A172 (cell line): Measurements from ENCODE around the gene PPP1R1B. TPM values are rescaled to one million over a fixed set of nuclear protein-coding genes. Genes with fewer than 3 reads are reported as not detected.

ENCODE experiments used
- DNase-seq: peaks from one replicate; pipeline ENCODE4 v3.0.0-alpha.2; 2015; ENCODE audit warnings: low spot score
- total RNA-seq: library from RNA; depleted of rRNA; stranded (reverse); fragments of >200 nt; shearing (Covaris generic); gene quantifications from 2 replicates; pipeline ENCODE4 v1.2.3, GENCODE V29; 2014

Gene PPP1R1B
- total RNA-seq, 1 experiment from 2014 or later: not detected

DNA sequence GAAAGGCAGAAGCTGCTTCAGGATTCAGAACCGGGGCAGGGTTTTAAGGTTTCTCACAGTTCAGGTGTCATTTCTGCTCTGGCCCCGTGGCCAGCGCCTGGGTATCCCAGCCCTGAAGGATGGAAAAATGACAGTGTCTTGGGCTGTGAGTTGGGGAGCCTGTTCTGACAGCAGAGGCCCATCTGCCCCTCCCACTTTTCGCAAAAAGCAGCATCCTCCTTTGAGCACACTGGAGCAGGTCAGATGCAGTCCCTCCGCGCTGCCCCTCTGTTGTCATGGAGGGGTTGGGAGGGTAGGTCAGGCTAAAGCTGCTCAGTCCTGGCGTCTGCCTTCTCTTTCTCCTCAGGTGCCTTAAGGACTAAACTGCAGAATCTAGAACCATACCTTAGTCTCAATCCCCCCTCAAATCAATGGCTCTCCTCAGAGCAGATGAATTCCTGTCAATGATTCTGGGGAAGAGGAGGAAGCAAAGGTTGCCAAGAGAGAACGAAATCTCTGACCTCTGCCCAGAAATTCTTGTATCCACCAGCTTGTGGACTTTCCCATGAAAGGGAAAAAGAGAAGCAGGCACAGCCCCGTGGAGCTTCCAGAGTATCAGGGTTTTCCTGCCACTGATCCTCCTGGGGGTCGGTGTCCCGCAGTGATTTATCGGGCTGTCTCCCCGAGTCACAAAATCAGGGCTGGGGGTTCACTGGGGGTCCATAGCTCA lies 26.3 kb upstream of the PPP1R1B start:
- no peak for DNase-seq

DNA sequence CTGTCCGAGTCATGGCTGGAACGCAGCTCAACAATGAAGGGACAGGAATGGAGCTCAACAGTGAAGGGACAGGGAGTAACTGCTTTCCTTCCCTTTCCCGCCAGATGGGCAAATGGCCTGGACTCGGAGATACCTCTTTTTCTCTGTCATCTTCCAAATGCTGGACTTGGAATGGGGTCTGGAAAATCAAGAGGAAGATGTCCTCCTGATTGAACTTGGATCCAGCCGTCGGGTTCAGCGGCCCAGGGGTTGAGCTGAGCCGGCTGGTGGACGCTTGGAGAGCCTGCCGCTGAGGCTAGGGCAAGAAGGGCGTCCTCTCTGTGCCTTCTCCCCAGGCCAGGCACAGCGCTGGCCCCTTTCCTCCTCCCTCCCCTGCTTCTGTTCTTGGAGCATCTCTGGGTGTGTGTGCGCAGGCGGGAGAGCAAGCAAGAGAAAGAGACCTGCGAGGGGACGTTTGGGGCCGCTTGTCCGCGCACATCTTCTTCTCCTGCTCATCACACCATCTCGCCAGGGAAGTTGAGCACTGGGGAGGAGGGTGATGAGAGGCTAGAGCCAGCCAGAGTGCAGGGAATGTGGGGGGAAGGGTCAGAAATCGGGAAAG lies 25.7 kb upstream of the PPP1R1B start:
- no peak for DNase-seq

DNA sequence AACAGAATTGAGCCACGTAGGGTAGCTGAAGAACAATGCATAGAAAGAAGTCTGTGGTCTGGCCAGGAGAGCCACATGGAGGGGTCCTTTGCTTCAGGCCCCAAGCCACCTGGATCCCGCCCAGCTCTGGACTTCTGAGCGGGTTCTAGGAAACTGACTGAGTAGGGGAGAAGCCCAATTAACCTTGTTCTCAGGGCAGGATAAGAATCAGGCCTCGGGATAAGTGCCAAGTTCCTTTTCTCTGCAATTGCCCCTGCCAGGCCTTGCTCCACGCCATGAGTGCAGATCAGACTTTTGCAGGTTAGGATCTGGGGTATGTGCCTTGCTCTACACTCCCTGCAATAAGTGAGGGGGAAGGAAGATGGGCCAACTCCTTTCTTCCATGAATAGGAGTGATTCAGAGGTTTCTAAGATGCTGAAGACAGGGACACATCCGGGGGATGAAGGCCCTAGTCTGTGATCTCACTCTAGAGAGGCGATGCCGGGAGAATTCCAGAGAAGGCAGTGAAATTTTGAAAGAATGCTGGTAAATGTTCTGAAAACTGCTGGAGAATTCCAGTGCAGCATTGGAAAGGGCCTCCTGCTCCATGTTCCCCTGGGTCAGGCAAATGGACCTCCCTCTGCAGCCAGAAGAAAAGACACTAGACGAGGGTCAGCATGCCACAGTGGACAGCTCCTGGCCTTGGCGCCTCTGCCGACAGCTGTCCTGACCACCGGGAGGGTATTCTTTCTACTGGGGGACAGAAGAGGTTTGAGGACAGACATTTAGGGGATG lies 24.8 kb upstream of the PPP1R1B start:
- DNase-seq: no peak

DNA sequence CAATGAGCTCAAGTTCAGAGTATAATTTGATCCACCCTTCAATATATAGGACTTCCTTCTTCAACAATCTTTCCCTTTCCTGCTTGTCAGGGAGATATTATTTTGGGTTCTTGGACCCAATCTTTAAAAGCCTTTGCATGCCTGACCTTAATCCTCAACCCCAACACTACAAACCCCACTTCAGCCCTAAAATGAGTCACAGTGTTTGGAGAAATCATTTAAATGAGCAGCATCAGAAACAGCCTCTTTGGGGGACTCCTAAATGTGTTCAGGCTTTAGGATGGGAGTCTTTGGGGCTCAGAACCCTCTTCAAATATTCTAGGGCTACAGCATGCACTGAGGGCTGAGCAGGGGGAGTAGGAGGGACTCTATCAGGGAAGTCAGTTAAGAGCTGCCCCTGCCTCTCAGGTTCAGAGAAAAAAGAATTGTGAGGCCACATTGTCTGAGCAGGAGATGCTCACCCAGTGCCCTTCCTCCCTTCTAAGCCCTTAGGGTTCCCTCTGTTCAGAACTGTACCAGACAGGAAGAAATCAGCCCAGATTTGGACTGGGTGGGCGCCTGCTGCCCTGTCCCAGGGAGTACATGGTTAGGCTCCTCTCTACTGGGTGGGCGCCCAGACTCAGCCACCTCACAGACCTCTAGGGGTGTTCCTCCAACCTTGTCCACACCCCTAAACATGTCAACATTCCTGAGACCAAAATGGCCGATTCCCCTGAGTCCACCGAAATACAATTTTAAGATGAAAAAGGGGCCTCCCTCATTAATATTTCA lies 24.0 kb upstream of the PPP1R1B start:
- no peak for DNase-seq

DNA sequence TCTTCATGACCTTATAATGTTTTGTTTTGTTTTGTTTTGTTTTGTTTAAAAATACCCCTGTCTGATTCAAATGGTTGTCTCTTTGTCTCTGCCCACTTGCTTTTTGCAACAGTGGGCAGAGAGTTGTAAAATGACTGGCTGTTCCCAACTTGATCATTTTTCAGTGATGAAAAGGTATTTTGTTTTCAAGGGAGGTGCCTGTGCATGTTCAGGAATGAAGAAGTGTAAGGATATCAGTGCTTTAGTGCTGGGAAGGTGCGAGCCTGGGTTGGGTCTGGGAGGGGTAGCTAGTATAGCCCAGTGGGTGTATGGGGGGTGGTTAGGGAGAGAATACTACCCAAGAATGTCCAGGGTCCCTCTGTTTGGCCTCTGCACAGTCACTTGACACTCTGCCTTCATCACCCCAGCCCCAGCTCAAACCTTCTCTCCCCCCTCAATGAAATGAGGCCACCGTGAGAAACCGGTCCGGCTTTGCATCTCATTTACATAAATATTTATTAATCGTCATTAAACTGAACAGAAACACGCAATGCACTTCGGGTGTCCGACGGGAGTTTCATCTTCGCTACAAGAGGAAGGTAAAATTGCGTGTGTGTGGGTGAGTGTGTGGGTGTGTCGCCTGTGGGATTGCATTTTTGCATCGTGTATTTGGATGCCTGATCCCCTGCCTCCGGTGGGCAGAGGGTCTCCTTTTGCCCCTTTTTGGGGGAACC lies 23.3 kb upstream of the PPP1R1B start:
- DNase-seq: no peak

DNA sequence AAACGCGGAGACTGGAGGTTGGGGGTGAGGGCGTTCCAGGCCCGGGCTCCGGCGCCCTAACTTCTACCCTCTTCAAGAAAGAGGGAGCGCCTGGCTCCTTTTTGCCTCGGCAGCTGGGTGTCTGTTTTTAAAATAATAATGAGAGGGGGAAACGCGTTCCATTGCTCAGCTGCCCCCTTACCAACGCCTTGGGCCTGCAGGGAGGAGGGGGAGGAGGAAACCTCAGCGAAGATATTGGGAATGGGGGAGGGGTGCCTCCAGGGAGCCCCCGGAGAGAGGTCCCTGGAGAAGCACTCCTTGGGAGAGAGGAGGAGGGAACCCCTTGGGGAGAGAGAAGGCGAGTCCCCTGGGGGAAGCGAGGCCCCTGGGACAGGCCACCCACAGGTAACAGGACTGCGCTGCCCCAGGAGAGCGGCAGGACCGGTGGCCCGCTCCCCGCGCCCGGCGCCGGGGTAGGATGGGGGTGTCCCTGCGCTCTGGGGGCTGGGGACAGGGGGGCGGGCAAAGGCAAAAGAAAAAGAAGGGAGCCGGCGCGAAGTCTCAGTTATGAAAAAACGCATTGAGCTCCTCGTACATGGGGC lies 21.8 kb upstream of the PPP1R1B start:
- no peak for DNase-seq

DNA sequence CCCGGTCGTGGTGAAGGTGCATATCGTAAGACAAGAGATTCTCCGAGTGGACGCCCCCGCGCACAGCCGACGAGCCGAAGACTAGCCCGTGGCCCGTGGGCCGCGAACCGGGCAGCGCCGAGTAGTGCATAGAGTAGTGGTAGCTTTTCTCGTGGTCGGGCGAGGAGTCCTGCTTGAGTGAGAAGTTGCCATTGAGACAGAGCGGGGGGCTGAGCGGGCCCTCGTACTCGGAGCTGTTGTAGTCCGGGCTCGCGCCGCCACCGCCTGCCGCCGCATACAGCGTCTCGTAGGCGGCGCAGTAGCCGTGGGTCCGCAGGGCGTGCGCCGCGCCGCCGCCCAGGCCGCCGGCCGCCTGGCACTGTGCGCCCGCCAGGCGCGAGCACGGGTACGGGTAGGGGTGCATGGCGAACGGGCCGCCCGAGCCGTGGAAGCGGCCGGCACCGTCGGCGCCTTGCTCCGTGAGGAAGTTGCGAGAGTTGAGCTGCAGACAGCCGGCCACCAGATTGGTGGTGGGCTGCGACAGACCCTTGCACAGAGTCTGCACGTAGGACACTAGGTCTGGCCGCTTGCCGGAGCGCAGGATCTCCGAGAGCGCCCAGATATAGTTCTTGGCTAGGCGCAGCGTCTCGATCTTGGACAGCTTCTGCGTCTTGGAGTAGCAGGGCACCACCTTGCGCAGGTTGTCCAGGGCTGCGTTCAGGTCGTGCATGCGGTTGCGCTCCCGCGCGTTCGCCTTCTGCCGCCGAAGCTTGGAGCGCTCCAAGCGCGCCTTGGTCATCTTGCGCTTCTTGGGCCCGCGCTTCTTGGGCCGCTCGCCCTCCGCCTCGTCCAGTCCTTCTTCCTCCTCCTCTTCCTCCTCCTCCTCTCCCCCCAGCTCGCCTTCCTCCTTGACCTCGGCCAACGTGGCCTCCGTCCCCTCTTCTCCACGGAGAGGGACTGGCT lies 21.0 kb upstream of the PPP1R1B start:
- DNase-seq: no peak

DNA sequence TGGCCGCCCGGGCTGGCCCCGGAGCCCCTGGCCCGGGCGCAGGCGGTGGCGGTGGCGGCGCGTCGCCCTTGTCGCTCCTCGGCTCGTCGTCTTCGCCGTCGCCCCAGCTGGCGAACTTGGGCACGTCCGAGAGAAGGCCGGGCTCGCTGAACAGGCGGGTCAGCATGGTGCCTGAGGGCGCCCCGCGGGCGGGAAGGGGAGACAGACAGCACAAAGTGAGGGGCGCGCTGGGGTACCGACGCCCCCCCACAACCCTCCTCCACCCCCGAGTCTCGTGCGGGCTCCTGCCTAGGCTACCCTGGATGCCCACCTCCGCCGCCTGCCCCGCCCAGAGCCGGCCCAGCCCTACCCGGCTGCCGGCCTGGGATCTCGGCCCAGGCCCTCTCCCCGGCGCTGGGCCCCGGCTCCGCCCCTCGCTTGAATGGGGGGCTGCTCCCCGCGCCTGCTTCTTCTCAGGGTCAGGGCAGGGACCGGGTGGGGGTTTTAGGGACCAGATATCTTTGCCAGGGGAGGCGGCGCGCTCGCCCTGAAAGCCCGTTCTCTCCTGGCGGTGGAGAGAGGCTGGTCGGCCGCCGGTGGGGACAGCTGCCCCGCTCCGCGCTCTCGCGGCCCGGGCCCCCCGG lies 20.2 kb upstream of the PPP1R1B start:
- DNase-seq: no peak

DNA sequence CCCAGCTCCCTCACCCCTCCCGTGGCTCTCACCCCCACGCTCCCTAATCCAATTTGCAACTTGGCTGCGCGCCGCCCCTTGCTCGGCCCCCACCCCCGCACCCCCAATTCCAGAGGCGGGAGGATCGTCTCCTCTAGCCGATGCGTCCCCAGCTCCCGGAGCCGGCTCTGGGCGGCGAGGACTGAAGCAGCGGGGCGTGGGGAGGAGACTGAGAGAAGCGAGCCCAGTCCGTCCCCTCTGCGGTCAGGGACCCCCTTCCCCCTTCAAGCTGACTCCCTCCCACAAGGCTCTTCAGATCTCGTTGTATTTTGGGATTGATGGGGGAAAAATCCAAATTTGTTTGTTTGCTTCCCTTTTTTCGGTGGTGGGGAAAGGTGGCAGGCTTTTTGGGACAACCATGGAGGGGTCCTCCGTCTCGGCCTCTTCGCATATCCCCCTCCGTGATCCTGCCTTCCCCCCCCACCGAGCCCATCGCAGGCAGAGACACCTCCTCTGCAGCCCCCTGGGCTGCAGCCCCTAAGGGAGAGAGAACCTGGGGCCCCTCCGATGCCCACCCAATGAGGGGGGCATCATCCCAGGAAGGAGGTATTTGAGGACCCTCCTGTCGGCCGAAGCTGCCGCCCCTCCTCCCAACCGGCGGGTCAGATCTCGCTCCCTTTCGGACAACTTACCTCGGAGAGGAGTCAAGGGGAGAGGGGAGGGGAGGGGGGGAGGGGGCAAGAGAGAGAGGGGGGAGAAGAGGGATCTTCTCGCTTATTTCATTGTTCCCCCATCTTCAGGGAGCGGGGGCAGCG lies 19.5 kb upstream of the PPP1R1B start:
- no peak for DNase-seq

DNA sequence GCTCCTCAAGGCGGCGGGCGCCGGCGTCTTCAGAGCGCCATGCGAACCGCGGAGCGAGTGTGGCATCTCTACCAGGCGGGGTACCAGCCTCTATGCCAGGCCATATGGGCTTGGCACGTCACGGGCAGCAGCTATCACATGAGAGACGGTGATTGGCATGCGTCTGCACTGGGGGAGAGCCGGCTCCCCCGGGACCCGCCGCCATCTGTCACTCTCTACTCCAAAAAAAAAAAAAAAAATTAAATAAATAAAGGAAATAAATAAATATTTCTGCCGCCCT lies 19.0 kb upstream of the PPP1R1B start, which contains the start of gene NEUROD2:
NEUROD2 (minus strand) TSS at position 70 of the 280 bp plus-strand sequence. CDS start 1,321 bp downstream, outside the sequence.
- no peak for DNase-seq

DNA sequence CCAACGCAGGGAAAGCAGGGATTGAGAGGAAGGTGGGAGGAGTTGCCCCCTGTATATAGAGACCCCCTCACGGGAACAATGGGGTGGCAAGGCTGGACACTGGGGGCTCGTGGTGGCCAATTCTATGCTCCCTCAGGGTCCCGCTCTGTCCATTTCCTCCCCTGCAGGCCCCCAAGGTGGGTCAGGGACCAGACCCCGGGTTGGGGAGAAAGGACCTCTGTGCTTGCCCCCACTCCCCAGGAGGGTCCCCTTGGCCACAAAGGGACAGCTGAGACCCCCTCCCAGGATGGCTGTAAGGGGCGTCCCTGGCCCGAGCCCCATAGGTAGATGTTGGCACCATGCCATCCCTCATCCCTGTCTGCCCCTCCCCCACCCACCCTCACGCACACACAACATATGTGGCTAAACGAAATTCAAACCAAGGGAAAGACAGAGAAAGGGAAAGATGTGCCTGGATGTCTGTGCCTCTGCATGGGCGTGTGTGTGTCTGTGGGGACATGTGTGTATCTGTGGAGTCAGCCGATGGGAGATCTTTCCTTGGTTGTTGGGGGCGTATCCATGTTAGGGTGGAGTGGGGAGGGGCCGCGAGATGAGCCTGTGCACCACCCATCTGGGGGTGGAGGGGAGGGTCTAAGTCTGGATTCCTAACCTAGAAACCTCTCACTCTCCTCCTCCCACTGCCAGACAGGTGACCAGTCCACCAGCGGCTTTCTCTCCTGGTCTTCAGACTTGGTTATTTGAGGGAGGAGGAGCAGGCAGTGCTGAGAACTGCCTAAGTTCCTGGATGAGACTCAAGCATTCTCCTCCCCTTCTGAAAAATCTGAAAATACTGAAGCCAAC lies 18.4 kb upstream of the PPP1R1B start:
- no peak for DNase-seq

DNA sequence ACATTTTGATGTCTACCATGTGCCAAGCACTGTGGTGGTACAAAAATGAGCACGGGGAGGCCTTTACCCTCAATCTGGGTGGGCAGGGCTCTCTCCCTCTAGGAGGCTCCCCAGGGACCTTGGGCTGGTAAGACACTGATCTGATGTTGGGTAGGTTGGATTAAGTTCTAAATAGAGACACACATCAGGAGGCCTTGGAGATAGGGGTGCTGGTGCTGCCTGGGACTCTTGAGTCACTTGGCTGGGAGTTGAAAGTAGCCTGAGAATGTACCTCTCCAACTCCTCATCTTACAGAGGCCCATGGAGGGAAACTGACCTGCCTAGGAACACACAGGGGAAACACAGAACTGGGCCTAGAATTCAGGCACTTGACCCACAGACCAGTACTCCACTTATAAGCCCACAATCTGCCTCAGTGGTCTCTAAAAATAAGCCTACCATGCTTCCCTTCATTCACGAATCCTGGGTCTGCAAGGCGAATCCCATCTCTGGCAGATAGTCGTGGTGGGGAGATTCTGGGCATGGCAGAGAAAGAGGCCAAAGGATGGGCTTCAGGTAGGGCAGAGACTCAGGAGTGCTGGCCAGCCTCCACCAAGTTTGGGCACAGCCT lies 17.2 kb upstream of the PPP1R1B start:
- no peak for DNase-seq

DNA sequence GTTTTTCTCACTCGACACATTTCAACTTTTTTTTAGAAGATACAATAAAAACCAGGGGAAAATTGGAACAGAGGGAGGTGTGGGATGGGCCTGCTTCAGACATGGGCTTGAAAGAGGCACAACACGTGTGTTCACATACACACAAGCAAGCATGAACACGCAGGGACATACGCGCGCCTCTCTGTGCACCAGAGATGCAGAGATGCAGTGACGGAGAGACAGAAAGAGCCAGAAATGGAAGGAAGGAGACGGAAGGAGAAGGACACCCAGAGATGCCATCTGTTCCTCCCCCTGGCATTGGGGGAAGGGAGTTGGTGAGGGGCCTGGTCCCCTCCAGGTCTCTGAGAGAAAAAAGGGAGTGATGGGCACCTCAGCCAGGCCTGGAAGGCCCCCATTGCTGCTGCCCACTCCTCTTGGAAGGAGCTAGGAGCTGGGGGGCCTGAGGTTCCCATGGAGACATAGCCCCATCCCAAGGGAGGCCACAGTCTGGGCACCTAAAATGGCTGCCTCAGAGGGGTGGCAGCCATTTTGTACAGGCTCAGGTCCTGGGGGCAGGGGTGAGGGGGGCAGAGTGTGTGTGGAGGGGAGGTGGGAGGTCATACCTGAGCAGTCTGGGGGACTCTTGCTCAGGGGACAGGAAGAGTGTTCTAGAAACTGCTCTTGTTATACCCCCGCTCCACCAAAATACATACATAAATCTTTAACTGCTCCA lies 15.2 kb upstream of the PPP1R1B start:
- no peak for DNase-seq

DNA sequence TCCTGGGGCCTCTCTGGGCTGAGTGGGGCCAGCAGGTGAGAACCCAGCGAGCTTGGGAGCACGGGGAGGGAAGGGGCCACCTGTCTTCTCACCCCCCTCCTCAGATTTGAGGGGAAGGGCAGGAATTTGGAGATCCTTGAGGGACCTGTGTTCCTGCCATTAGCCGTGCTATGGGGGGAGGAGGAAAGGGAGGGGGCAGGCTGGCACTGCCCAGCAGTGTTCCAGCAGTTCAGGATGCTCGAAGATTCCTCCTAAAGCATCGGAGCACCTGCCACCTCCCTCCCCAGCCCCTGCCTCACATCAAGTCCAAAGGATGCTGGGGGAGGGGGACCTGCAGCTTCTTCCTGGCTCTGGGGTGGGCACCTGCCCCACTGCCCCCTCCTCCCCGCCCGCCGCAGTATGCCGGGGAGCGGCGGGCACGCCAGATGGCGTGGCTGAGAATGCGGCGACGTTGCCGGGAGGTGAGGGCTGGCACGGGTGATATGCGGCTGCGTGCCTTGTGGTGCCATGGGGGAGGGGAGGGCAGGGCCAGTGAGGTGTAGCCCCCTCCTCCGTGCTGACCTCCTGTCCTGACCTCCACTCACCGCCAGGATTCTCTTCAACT lies 14.4 kb upstream of the PPP1R1B start:
- DNase-seq: no peak

DNA sequence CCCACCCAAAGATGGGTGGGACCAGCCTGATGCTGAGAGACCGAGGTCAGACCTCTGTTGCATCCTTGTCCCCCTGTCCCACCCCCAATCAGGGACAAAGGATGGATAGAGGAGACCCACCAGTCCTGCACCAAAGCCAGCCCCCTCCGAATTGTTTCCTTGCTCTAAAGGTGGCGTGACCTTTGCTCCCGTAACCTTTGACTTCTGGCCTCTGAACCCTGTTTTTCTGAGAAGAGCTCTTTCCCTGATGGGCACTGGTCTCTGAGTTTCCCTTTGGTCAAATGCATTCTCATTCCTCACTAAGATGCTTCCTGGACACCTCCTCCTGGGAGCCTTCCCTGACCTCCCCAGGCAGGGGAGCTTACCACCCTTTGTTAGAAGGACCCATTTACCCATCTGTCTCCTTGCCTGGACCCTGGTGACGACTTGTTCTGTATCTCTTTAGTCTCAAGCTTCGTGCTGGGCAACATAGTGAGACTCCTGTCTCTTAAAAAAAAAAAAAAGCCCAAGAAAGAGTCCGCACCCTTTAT lies 13.8 kb upstream of the PPP1R1B start:
- no peak for DNase-seq

DNA sequence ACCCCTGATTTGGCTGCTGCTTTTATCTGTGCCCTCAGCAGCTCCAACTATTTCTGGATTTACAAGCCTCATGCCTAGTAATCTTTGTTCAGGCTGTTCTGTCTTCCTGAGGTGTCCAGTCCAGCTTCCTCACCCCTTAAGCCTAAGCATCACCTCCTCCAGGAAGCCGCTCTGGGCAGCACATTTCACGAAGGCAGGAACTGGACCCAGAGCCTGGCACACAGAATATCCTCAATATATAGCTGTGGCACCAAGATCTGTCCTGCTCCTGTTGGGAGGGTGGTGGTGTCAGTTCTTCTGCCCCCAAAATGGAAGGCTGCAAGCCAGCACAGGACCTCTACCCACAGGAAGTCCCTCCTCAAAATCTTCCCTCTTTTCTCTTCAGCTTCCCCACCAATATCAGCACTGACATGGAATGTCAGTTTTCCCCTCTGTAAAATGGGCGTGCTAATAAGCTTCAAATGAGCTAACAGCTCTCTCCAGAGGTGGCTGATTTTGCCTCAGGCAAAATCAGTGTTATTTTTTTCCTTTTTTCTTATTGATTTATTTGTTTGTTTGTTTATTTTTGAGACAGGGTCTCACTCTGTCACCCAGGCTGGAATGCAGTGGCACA lies 12.1 kb upstream of the PPP1R1B start:
- no peak for DNase-seq
